ENCODE results near the gene COG6.

The COG6 gene

GRCh38 chr13:39779337-39780265 lies 124.1 kb downstream of the COG6 start:
- no peak for TF ChIP-seq CTCF (IDR thresholded peaks at IDR 0.05; ENCODE audit: low read depth, low read length)
- H3K4me3 ChIP-seq (ENCODE audit: low read depth, low read length): no peak overlapping the region

GRCh38 chr13:39780711-39781110 lies 125.2 kb downstream of the COG6 start:
- TF ChIP-seq CTCF (IDR thresholded peaks at IDR 0.05; ENCODE audit: low read depth, low read length): no peak
- H3K4me3 ChIP-seq (ENCODE audit: low read depth, low read length): no peak overlapping the region

GRCh38 chr13:39781381-39781780 lies 125.9 kb downstream of the COG6 start:
- no peak overlapping the region for H3K4me3 ChIP-seq (ENCODE audit: low read depth, low read length)
- TF ChIP-seq CTCF (IDR thresholded peaks at IDR 0.05; ENCODE audit: low read depth, low read length): no peak

GRCh38 chr13:39783051-39783450 lies 127.6 kb downstream of the COG6 start:
- TF ChIP-seq CTCF (IDR thresholded peaks at IDR 0.05; ENCODE audit: low read depth, low read length): no peak
- H3K4me3 ChIP-seq (ENCODE audit: low read depth, low read length): no peak overlapping the region

- H3K4me3 ChIP-seq (ENCODE audit: low read depth, low read length): no peak overlapping the region
- no peak for TF ChIP-seq CTCF (IDR thresholded peaks at IDR 0.05; ENCODE audit: low read depth, low read length)
Observed at GRCh38 chr13:39784347-39784746, 128.9 kb downstream of the COG6 start.

GRCh38 chr13:39786091-39786490 lies 130.6 kb downstream of the COG6 start:
- no peak for TF ChIP-seq CTCF (IDR thresholded peaks at IDR 0.05; ENCODE audit: low read depth, low read length)
- no peak overlapping the region for H3K4me3 ChIP-seq (ENCODE audit: low read depth, low read length)

GRCh38 chr13:39787086-39787487 lies 131.6 kb downstream of the COG6 start:
- no peak for TF ChIP-seq CTCF (IDR thresholded peaks at IDR 0.05; ENCODE audit: low read depth, low read length)
- no peak overlapping the region for H3K4me3 ChIP-seq (ENCODE audit: low read depth, low read length)
